NOMO-1 (cell line): ENCODE results near the gene ARHGAP25.

Experiments
- DNase-seq, 2 experiments: peaks; one replicate each; lab custom pipeline; 2025; ENCODE audit not compliant: unreplicated experiment in 2 of 2; lab: John Stamatoyannopoulos, UW

The ARHGAP25 gene

DNA sequence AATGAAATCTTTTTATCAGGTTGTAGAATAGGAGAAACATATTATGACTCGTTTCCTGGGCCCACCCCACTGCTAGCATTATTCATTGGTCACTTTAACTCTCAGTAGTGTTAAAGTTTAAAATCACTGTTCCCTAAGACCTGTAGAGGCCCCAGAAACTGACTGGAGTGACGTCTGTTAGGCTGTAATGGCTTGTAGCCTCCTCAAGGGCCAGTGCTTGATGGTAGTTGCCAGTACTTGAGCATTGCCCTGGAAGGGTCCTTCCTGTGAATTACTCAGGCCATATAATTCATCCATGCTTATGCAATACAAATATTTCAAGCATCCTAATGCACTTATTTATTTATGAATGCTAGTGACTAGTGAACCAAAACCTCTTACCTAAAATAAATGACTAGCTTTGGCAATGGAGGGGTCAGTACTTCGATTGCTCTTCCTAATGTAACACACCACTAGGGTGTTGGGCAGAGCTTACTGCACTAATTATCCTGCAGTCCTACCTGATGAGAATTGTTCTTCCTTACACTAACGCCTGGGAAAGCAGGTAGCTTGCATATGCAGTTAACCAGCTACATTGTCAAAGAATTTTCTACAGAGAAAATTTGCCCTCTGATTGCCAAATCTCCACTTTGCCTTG lies 31.2 kb downstream of the ARHGAP25 start:
- no peak for DNase-seq

- peak; percentile 81 to 96 for DNase-seq
Measured at GRCh38 chr2:68766376-68766845, 31.8 kb downstream of the ARHGAP25 start.

DNA sequence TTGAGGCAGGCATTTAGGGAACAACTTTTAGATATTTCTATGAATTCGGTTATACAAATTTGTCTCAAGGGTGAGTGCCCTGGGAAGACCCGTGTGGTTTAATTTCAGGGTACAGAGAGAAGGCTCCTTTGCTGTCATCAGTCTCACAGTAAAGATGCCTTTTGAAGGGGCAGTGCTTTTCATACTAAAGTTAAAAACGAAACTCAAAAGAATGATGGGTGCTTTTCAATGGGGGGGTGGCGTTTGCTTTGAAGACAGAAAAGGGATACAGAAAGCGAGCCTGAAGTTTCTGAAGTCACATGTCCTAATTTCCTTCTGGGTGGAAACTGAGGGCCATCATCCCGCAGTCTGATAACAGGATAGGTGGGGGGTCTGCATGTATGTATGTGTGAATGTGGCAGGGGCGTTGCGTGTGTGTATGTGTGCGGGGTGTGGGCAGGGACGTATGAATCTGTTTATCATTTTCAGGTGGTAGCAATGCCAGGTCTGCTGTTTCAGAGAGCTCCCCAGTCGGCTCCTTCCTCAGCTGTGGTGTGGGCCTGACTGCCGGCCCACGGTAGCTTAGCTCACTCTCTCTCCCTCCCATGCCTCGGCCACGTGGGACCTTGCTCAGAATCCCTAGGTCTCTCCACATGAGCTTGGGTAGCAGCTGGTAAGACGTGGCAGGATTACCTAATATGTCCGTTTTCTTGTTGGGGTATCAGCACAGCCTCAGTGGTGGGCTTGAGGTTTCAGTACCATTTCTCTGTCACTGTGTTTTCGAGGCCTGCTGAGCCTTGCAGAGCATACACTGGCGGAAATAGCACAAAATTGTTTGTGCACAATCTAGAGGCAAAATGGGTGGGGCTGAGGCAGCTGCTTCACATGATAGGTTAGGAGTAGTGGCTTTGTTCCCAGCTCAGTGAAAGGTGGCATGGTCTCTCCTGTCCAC lies 32.7 kb downstream of the ARHGAP25 start:
- no peak for DNase-seq

- no peak for DNase-seq
Measured at GRCh38 chr2:68767996-68768395, 33.4 kb downstream of the ARHGAP25 start.

DNA sequence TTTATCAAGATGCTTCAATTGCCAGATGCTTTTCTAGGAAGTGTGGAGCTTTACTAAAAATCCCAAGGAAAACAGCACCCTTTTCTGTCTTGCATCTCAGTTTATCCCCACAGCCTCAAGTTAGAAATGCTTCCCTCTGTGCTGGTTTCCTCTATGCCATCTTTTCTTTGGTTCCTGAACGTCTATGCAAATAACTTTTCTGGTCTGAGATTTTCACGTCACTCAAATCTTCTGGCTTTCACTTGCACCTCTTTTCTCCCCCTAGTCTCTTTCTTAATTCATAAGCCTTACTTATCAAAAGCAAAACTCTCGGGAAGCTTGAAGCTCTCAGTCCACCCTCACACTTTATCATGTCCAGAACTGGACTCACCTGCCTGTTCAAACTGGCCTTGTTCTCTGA lies 33.9 kb downstream of the ARHGAP25 start:
- DNase-seq = no peak

DNA sequence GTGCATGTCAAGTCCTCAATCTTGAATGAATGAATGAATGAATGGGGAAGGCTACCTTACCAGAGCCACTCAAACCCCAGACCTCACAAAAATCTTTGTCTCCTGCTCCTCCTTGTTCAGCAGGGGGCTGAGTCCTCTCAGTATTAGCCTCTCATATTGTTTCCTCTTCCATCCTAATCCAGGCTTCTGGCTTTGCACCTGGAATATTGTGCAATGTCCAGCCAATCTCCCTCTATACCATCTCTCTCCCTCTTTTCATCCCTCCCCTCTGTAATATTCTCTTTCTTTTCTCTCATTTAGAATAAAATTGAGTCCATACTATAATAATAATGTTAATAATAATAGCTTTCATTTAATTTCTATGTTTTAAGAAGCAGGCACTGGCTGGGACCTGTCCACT lies 34.3 kb downstream of the ARHGAP25 start:
- DNase-seq = no peak

DNA sequence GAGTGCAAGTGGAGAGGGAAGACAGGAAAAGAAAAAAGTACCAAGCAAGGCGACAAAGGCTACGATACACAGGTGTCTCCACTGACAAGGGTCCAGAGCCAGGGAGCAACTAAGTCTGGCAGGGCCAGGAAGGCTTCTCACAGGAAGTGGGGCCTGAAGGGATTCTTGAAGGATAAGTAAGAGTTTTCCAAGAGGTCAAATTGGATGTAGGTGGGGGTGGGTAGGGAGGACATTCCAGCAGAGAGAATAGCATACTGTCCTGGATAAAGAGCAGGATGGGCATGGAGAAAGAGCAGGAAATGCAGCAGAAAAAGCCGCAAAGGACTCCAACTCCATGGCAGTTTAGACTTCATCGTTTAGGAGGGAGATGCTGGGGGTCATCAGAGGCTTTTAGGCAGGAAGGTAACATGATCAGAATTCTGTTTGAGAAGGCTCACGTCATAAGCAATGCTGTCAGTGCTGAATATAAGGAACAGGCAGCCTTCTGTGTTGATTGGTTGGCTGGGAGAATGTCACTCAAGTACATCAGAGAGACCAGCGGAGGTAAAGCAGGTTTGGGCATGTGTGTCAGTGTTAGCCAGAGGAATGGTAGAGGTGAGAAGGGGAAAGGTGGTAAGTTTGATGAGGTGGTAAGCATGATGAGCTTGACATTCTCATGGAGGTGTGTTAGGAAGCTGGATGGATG lies 35.1 kb downstream of the ARHGAP25 start:
- no peak for DNase-seq

DNA sequence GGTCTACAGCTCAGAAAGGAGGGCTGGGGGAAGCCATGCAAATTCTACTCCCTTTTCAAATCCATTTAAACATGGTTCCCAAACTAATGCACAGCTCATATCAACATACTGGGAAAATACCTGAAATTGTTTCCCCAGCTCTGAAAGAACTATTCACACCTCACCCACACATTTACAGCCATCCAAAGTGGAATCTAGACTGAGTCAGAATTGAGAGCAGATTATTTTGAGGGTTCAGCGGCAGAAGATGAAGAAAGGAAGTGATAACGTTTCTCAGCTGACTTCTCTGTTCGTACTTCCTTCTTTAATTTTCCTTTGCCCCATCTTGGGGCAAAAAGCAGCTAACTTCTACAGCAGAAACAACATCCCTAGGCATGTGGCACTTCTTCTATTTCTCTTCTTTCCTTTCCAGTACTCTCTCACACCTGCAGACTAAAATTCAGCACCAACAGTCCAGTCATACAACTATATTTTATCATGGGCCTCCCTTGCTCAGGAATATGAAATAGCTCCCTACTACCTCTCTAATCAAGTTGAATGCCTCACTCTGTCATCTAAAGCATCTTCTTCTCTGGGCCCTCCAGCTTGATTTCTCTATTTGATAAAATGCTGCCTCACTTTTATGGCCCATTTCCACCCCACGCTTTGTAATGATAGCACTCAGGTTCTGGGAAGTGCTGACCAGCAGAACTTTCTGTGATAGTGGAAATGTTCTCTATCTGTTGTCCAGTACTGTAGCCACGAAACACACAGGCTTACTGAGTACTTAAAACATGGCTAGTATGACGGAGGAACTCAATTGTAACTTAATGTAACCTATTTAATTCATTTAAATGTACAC lies 35.9 kb downstream of the ARHGAP25 start:
- peak; percentile 28 to 61 for DNase-seq

- DNase-seq = no peak
Measured at GRCh38 chr2:68771211-68771751, 36.7 kb downstream of the ARHGAP25 start.

DNA sequence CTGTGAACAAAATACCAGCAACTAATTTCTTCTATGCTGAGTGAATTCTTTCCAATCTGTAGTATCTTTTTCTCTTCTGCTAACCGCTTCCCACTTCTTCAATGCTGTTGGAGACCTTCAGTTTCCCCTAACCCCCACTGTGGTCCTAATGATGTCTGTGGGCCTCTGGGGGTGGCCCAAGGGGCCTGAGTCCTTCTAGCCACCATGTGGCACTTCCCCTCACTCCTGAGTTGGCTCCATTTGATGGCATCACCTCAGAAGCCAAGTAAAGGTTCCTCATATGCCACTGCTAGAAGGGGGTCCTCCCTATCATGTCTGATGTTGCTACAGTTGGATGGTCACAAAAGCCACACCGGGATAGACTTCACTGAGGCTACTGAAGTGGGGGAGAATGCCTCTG lies 37.5 kb downstream of the ARHGAP25 start:
- DNase-seq = no peak

DNA sequence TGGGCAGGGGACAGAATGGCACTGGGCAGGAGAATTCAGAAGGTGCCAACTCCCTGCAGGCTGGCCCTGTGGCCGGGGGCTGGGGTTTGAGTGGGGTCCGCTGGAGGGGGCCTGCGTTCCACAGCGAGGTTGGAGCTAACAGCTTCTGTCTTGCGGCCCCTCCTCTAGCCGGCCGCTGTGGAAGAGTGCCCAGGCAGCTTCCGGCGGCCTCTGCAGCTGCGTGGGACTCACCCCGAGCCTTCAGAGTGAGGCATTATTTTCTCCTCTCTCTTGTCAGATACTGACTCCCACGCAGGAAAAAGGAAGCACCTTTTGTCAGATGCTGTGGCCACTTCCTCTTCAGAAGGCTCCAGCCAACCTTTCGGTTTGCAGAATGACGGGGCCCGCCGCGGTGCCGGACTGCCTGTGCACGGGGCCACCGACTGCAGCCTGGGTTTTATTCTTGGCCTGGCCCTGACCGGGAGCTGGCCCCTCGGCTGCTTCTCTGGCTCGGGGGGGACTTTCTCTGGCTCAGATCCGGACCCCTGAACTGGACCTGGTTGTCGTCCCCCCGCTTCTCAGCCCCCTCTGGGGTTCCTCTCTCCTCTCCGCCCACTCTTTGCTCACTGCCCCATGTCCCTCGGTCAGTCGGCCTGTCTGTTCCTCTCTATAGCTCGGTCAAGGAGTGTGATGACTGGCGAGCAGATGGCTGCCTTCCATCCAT lies 40.1 kb downstream of the ARHGAP25 start:
- DNase-seq = peak; percentile 81 to 84

- no peak for DNase-seq
Measured at GRCh38 chr2:68775272-68775842, 40.7 kb downstream of the ARHGAP25 start.

- no peak for DNase-seq
Measured at GRCh38 chr2:68776124-68776523, 41.5 kb downstream of the ARHGAP25 start.

DNA sequence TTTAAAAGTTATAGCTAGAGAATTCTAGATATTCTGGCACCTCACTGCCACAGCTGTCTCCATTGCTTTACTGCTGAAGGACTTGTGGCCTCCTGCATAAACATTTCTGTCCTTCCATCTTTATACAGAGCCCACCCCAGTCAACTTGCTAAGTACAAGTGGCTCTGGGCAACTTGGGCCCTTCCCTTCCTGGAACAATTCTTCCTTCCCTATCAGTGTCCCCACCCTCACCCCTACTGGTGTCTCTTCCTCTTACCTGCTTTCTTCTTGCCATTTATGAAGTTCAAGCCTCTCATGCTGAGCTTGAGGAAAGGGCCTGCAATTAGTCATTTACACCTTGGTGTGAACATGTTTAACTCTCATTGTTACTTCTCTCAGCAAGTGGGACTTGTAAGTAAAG lies 45.0 kb downstream of the ARHGAP25 start:
- DNase-seq = no peak

DNA sequence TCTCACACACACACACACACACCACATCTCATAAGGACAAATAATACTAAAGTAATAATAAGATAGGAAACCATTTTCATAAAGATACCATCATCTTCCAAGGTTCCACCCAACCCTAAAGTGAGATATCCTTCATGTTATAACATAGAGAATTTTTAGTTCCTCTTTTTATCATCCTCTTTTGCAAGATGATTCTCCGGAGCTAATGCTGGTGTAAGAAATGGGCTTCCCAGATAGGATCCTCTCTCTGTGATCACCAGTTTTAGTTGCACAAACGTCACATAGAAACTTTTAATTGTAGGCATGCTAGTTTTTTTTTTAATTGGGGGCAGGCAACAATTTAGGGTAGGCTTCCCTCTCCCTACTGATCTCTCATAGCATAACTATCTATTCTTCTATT lies 49.6 kb downstream of the ARHGAP25 start:
- DNase-seq = peak; percentile 54 to 89

DNA sequence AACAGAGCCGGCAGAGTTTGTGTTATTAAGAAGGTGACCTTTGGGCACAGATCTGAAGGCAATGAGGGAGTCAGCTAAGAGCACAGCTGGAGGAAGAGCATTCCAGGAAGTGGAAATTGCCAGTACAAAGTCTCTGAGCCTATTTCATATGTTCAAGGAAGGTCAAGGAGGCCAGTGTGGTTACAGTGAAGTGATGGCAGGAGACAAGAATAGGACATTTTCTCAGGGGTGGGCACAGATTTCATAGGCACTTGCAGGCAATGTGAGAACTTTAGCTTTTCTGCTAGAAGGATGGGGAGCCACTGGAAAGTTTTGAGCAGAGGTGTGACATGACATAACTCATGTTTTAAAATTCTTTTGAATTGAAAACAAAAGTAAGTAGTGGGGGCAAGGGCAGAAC lies 50.3 kb downstream of the ARHGAP25 start:
- DNase-seq = no peak

GRCh38 chr2:68787356-68787755 lies 52.7 kb downstream of the ARHGAP25 start:
- no peak for DNase-seq

- DNase-seq = no peak
Measured at GRCh38 chr2:68789603-68790002, 55.0 kb downstream of the ARHGAP25 start.

DNA sequence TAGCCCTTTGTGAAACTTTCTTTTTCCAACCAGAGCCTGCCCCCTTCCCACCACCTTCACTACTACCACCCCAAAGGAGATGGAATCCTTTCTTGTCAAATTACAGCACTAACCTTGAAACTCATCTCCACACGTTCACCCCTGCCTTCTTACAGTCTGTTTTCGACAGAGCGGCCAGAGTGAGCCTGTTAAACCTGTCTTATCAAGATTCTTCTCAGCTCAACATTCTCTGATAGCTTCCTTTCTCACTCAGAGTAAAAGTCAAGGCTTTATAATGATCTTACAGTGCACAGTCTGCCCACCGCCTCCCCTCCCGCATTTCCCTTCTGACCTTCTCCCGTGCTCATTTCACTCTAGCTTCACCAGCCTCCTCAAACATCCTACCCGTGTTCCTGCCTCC lies 56.0 kb downstream of the ARHGAP25 start:
- DNase-seq = no peak
